AG04450 (cell line): ENCODE data around the gene PAXX. TPM values are rescaled to one million over a fixed set of nuclear protein-coding genes. Genes with fewer than 3 reads are reported as not detected.

ENCODE experiments used
- CTCF ChIA-PET: fragments of 300-600, 350-600 bp; formaldehyde crosslinking; extraction: SDS; loops from one replicate; lab custom pipeline; 2022; ENCODE audit warnings: antibody characterized with exemption, inconsistent platforms; lab: Charles Lee
- POLR2A ChIA-PET: fragments of 350-600 bp; formaldehyde crosslinking; extraction: SDS; loops from one replicate; lab custom pipeline; 2021; ENCODE audit warnings: antibody characterized with exemption, inconsistent platforms; lab: Yijun Ruan, JAX
- DNase-seq: peaks from one replicate; pipeline ENCODE4 v3.0.0-alpha.2; 2011; ENCODE audit warnings: low read depth, low spot score
- H3K27ac ChIP-seq: one replicate; pipeline ENCODE4 v1.5.1; 2012; ENCODE audit warnings: low read depth, low read length, control low read depth
- H3K27me3 ChIP-seq: one replicate; pipeline ENCODE4 v1.6.0; 2012; ENCODE audit warnings: low read length; ENCODE audit not compliant: control insufficient read depth, insufficient read depth
- H3K4me3 ChIP-seq: 2 replicates; pipeline ENCODE4 v1.5.1; 2011; ENCODE audit warnings: mild to moderate bottlenecking, low read depth, low read length, control low read depth
- H3K9me3 ChIP-seq: 2 replicates; pipeline ENCODE4 v1.5.1; 2012; ENCODE audit warnings: low read length; ENCODE audit not compliant: control insufficient read depth, insufficient read depth
- CTCF ChIP-seq: IDR thresholded peaks from 2 replicates; pipeline ENCODE4 v1.5.1; 2011; ENCODE audit warnings: low read depth, low read length, control low read depth, inconsistent platforms
- polyA plus RNA-seq: library from polyadenylated mRNA; depleted of rRNA; stranded (reverse); fragments of >200 nt; gene quantifications from 2 replicates; pipeline ENCODE4 v1.2.3, GENCODE V29; 2011

The PAXX gene
- polyA plus RNA-seq, 1 experiment = 6.0 TPM

- ChIA-PET CTCF (no interaction called here), POLR2A (interaction anchor here (1.1 kb wide), 1 partner anchor 136 kb away, joined by 3 read pairs; no protein-coding TSS in a partner anchor)
- H3K27ac ChIP-seq = no peak within 1 kb of the TSS
Measured at GRCh38 chr9:136982232-136983051, 9.8 kb upstream of the PAXX start, which contains the start of gene LCNL1. LCNL1 (plus strand) TSS chr9:136982993; CDS start chr9:136983587, 594 bp downstream.

GRCh38 chr9:136983167-136983566, 9.1 kb upstream of the PAXX start:
- ChIA-PET POLR2A (no interaction called here), CTCF (no interaction called here)
- DNase-seq = no peak
- H3K9me3 ChIP-seq = no peaks in the 10 kb centered on the region; the same call in 1 of the 2 replicates
- peaks cover 38% of the 10 kb centered on the region for H3K27me3 ChIP-seq
- H3K27ac ChIP-seq = no peak overlapping the region
- no peak overlapping the region for H3K4me3 ChIP-seq
- no peak for TF ChIP-seq CTCF

More at GRCh38 chr9:136982232-136983051, 9.8 kb upstream of the PAXX start, which contains the start of gene LCNL1:
- no peak for DNase-seq
- Histone ChIP-seq H3K27me3 (peaks cover 40% of the 10 kb centered on the region), H3K4me3 (no peak within 1 kb of the TSS), H3K9me3 (no peaks in the 10 kb centered on the region; the same call in 1 of the 2 replicates)
- no peak for TF ChIP-seq CTCF

- no peak for TF ChIP-seq CTCF
- ChIA-PET CTCF (no interaction called here), POLR2A (no interaction called here)
- DNase-seq = no peak
- H3K27ac ChIP-seq = no peak overlapping the region
- H3K4me3 ChIP-seq = no peak overlapping the region
- no peaks in the 10 kb centered on the region; the same call in 1 of the 2 replicates for H3K9me3 ChIP-seq
- peaks cover 38% of the 10 kb centered on the region for H3K27me3 ChIP-seq
Measured at GRCh38 chr9:136983656-136984314, 8.4 kb upstream of the PAXX start.

- Histone ChIP-seq H3K27me3 (peaks cover 42% of the 10 kb centered on the region), H3K9me3 (no peaks in the 10 kb centered on the region; the same call in 1 of the 2 replicates), H3K27ac (no peak overlapping the region), H3K4me3 (no peak overlapping the region)
- CTCF ChIA-PET = interaction anchor here (0.5 kb wide), 1 partner anchor 101 kb away, joined by 3 read pairs; no protein-coding TSS in a partner anchor
- no peak for DNase-seq
- TF ChIP-seq CTCF = no peak
- POLR2A ChIA-PET = interaction anchor here (0.6 kb wide), 1 partner anchor 142 kb away, joined by 3 read pairs; the partner anchor contains the start of gene AJM1
Measured at GRCh38 chr9:136984464-136985026, 7.7 kb upstream of the PAXX start.
